PC-3 (cell line): ENCODE measurements around the gene C14orf119. TPM values are rescaled to one million over a fixed set of nuclear protein-coding genes. Genes with fewer than 3 reads are reported as not detected.

Source experiments
- ATAC-seq: fragments of 200-7000 bp; cut with Tn5 transposase; 2 replicates; pipeline ENCODE4 v1.9.1; 2020; ENCODE audit warnings: mild to moderate bottlenecking, moderate library complexity
- BruUV-seq: library from RNA; stranded (reverse); fragments of 400-500 nt; replicated peaks from 2 replicates; lab custom pipeline; 2021; lab: Mats Ljungman, UMichigan
- CTCF ChIA-PET: fragments of 300-600 bp; sonication (Branson Sonifier 250); formaldehyde crosslinking; loops from one replicate; lab custom pipeline; 2022; ENCODE audit warnings: antibody characterized with exemption; lab: Charles Lee
- POLR2A ChIA-PET: fragments of 300-600 bp; sonication (Branson Sonifier 250); formaldehyde crosslinking; loops from one replicate; lab custom pipeline; 2022; ENCODE audit warnings: antibody characterized with exemption; ENCODE audit not compliant: unreplicated experiment; lab: Charles Lee
- DNase-seq: peaks from one replicate; pipeline ENCODE4 v3.0.0-alpha.2; 2015
- H2AFZ ChIP-seq: fragments of 300-600 bp; sonication (generic); 2 replicates; pipeline ENCODE4 v1.6.0; 2016; ENCODE audit warnings: antibody characterized with exemption, low read length
- H3F3A ChIP-seq: fragments of 300-600 bp; sonication (generic); one replicate; pipeline ENCODE4 v1.6.0; 2017; ENCODE audit warnings: antibody characterized with exemption, low read length, control low read depth, mild to moderate bottlenecking; ENCODE audit not compliant: unreplicated experiment
- H3K27ac ChIP-seq: fragments of 300-600 bp; sonication (generic); 2 replicates; pipeline ENCODE4 v1.5.1; 2016; ENCODE audit warnings: mild to moderate bottlenecking, low read length
- H3K27me3 ChIP-seq: fragments of 300-600 bp; sonication (generic); 2 replicates; pipeline ENCODE4 v1.6.1; 2016; ENCODE audit warnings: low read length, mixed read lengths
- H3K36me3 ChIP-seq: fragments of 300-600 bp; sonication (generic); 2 replicates; pipeline ENCODE4 v1.6.1; 2016; ENCODE audit warnings: low read depth, mixed run types, low read length, mixed read lengths
- H3K4me1 ChIP-seq: fragments of 300-600 bp; sonication (generic); 2 replicates; pipeline ENCODE4 v1.5.1; 2016; ENCODE audit warnings: low read length; ENCODE audit not compliant: insufficient read depth
- H3K4me2 ChIP-seq: fragments of 300-600 bp; sonication (generic); 2 replicates; pipeline ENCODE4 v1.6.0; 2016; ENCODE audit warnings: low read length
- H3K4me3 ChIP-seq: fragments of 300-600 bp; sonication (generic); 2 replicates; pipeline ENCODE4 v1.5.1; 2016; ENCODE audit warnings: mild to moderate bottlenecking, low read length, mixed read lengths
- H3K79me2 ChIP-seq: fragments of 300-600 bp; sonication (generic); 2 replicates; pipeline ENCODE4 v1.6.1; 2017; ENCODE audit warnings: low read length, mixed read lengths
- H3K9ac ChIP-seq: fragments of 300-600 bp; sonication (generic); 2 replicates; pipeline ENCODE4 v1.6.0; 2016; ENCODE audit warnings: mild to moderate bottlenecking, low read length
- H3K9me2 ChIP-seq: fragments of 300-600 bp; sonication (generic); replicated peaks from 2 replicates; pipeline ENCODE4 v1.6.1; 2016; ENCODE audit warnings: mixed run types, low read length, mixed read lengths
- H3K9me3 ChIP-seq: fragments of 300-600 bp; sonication (generic); 2 replicates; pipeline ENCODE4 v1.6.1; 2016; ENCODE audit warnings: low read length, mixed read lengths
- H4K20me1 ChIP-seq: fragments of 300-600 bp; sonication (generic); 2 replicates; pipeline ENCODE4 v1.6.1; 2016; ENCODE audit warnings: low read length, mixed read lengths
- CTCF ChIP-seq: fragments of 300-600 bp; sonication (generic); conservative IDR thresholded peaks from 2 replicates; pipeline ENCODE4 v1.5.1; 2017; ENCODE audit warnings: antibody characterized with exemption, low read depth, mild to moderate bottlenecking, low read length
- EZH2 ChIP-seq: fragments of 300-600 bp; sonication (generic); IDR thresholded peaks from one replicate; pipeline ENCODE4 v1.6.1; 2017; ENCODE audit warnings: antibody characterized with exemption, mild to moderate bottlenecking, low read length; ENCODE audit not compliant: unreplicated experiment
- EZH2phosphoT487 ChIP-seq: fragments of 300-600 bp; sonication (generic); IDR thresholded peaks from 2 replicates; pipeline ENCODE4 v1.6.1; 2018; ENCODE audit warnings: mild to moderate bottlenecking, antibody characterized with exemption, low read length, borderline replicate concordance
- intact Hi-C: fragments of 100-400 bp; cut with micrococcal nuclease; formaldehyde crosslinking; loops from 2 replicates; pipeline ENCODE4 v1.9.0; 2023
- total RNA-seq: library from RNA; depleted of rRNA; stranded (reverse); fragments of >200 nt; gene quantifications from 2 replicates; pipeline ENCODE4 v1.2.3, GENCODE V29; 2014

The C14orf119 gene
- total RNA-seq, 1 experiment from 2014 or later: 49.6 TPM

GRCh38 chr14:23052671-23053070 lies 42.6 kb upstream of the C14orf119 start:
- Histone ChIP-seq H3K27ac (no peak overlapping the region), H4K20me1 (no peaks in the 10 kb centered on the region), H3K4me1 (peaks cover 8% of the 10 kb centered on the region), H3K79me2 (no peaks in the 10 kb centered on the region), H3K4me2 (no peak overlapping the region), H2AFZ (no peak overlapping the region), H3K9me3 (no peaks in the 10 kb centered on the region), H3K4me3 (no peak overlapping the region), H3K9ac (no peak overlapping the region), H3K36me3 (no peaks in the 10 kb centered on the region), H3K27me3 (no peaks in the 10 kb centered on the region), H3K9me2 (no peaks in the 10 kb centered on the region), H3F3A (no peaks in the 10 kb centered on the region)
- intact Hi-C loops: no loop called here
- CTCF ChIA-PET: interaction anchor here (1.2 to 2.1 kb wide), 2 partner anchors 58 to 66 kb away, joined by 3 to 11 read pairs; no protein-coding TSS in a partner anchor
- BruUV-seq: no TSS peak
- DNase-seq (no peak), ATAC-seq (no peak)
- POLR2A ChIA-PET: no interaction called here
- TF ChIP-seq EZH2: no peak
- TF ChIP-seq CTCF: no peak
- no peak for TF ChIP-seq EZH2phosphoT487

GRCh38 chr14:23053426-23053825 lies 41.9 kb upstream of the C14orf119 start:
- H3K4me3 ChIP-seq: no peak overlapping the region
- DNase-seq (no peak), ATAC-seq (no peak)
- no peak overlapping the region for H3K9ac ChIP-seq
- no TSS peak for BruUV-seq
- no peaks in the 10 kb centered on the region for H3F3A ChIP-seq
- CTCF ChIA-PET: interaction anchor here (1.2 to 2.1 kb wide), 2 partner anchors 59 to 67 kb away, joined by 3 to 11 read pairs; no protein-coding TSS in a partner anchor
- no peak overlapping the region for H3K27ac ChIP-seq
- H3K9me3 ChIP-seq: no peaks in the 10 kb centered on the region
- POLR2A ChIA-PET: no interaction called here
- no peaks in the 10 kb centered on the region for H4K20me1 ChIP-seq
- TF ChIP-seq CTCF (no peak), EZH2phosphoT487 (no peak), EZH2 (no peak)
- no peaks in the 10 kb centered on the region for H3K27me3 ChIP-seq
- no peaks in the 10 kb centered on the region for H3K9me2 ChIP-seq
- H2AFZ ChIP-seq: no peak overlapping the region
- no peaks in the 10 kb centered on the region for H3K79me2 ChIP-seq
- peaks cover 8% of the 10 kb centered on the region for H3K4me1 ChIP-seq
- intact Hi-C loops: no loop called here
- no peak overlapping the region for H3K4me2 ChIP-seq
- no peaks in the 10 kb centered on the region for H3K36me3 ChIP-seq

DNA sequence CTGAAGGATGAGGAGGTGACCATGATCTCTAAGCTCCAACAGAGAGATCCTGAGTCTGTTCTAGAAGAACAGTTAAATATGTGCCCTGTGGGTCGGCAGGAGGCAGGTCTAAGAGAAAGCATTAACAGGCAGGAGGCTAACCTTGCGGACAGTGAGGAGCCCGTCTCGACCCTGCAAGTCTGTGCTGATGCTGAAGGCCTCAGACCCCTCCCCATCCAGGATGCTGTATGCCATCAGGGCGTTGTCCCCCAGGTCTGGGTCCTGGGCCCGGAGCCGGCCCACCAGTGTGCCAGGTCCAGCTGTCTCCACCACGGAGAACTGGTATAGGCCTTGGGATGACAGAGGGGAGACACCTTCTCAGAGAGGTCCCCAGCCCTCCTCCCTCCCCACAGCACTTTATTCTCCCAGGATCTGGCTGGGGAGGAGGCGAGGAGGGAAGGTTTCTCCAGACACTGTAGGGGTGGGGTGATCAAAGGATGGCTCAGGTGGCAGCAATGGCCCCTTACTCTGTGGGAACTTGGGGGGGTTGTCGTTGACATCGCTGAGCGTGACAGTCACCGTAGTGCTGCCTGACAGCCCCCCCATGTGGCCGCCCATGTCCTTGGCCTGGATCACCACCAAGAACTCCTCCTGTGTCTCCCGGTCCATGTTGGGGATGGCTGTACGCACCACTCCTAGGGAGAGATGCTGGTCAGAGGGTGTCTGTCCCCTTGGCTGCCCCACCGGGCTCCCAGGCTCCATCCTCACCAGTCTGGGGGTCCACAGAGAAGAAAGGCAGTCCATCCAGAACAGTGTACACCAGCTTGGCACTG lies 41.1 kb upstream of the C14orf119 start:
- no peaks in the 10 kb centered on the region for H4K20me1 ChIP-seq
- ATAC-seq: no peak
- H3K9me3 ChIP-seq: no peaks in the 10 kb centered on the region
- peak; percentile 28; the same call in 1 of the 2 replicates for TF ChIP-seq CTCF
- no peak for TF ChIP-seq EZH2phosphoT487
- no peak for TF ChIP-seq EZH2
- peaks cover 5% of the 10 kb centered on the region for H3F3A ChIP-seq
- no peak overlapping the region for H2AFZ ChIP-seq
- H3K4me3 ChIP-seq: no peak overlapping the region
- H3K79me2 ChIP-seq: no peaks in the 10 kb centered on the region
- no peaks in the 10 kb centered on the region for H3K9me2 ChIP-seq
- ChIA-PET CTCF (interaction anchor here (1.2 to 1.4 kb wide), 2 partner anchors 68 kb away, joined by 3 to 5 read pairs; no protein-coding TSS in a partner anchor), POLR2A (no interaction called here)
- no peak overlapping the region for H3K27ac ChIP-seq
- peaks cover 8% of the 10 kb centered on the region for H3K4me1 ChIP-seq
- BruUV-seq: no TSS peak
- no peak overlapping the region for H3K9ac ChIP-seq
- peaks cover under 1% of the 10 kb centered on the region; the same call in 1 of the 2 replicates for H3K36me3 ChIP-seq
- H3K4me2 ChIP-seq: no peak overlapping the region
- H3K27me3 ChIP-seq: no peaks in the 10 kb centered on the region
- intact Hi-C loops: no loop called here
- no peak for DNase-seq
